NCI-H2107 (cell line): ENCODE measurements around the gene TMEM212.
"Not testable (repeated sequence)": the region's sequence is repeated elsewhere in the genome, so short reads cannot be mapped to it uniquely, and the experiment has no call there.

Source experiments
- DNase-seq: peaks from one replicate; lab custom pipeline; 2025; lab: John Stamatoyannopoulos, UW

Gene TMEM212

GRCh38 chr3:171835116-171835515 lies 8.0 kb upstream of the TMEM212 start:
- DNase-seq: no peak

GRCh38 chr3:171835613-171836012 lies 7.5 kb upstream of the TMEM212 start:
- no peak for DNase-seq

- no peak for DNase-seq
Measured at GRCh38 chr3:171836855-171837254, 6.3 kb upstream of the TMEM212 start.

- DNase-seq: no peak
Measured at GRCh38 chr3:171837698-171838097, 5.5 kb upstream of the TMEM212 start.

- DNase-seq: no peak
Measured at GRCh38 chr3:171838218-171838720, 4.9 kb upstream of the TMEM212 start.

GRCh38 chr3:171839270-171839669 lies 3.9 kb upstream of the TMEM212 start:
- DNase-seq: no peak

GRCh38 chr3:171840445-171840810 lies 2.7 kb upstream of the TMEM212 start:
- no peak for DNase-seq

GRCh38 chr3:171840811-171841619 lies 2.1 kb upstream of the TMEM212 start:
- no peak for DNase-seq

- no peak for DNase-seq
Measured at GRCh38 chr3:171841620-171842000, 1.5 kb upstream of the TMEM212 start.

GRCh38 chr3:171844873-171845272 lies 1.7 kb downstream of the TMEM212 start:
- no peak for DNase-seq

GRCh38 chr3:171845481-171846284 lies 2.5 kb downstream of the TMEM212 start:
- no peak for DNase-seq

- no peak for DNase-seq
Measured at GRCh38 chr3:171846597-171846996, 3.4 kb downstream of the TMEM212 start.

- DNase-seq: no peak
Measured at GRCh38 chr3:171847133-171847532, 4.0 kb downstream of the TMEM212 start.

GRCh38 chr3:171847595-171848259 lies 4.6 kb downstream of the TMEM212 start:
- no peak for DNase-seq

GRCh38 chr3:171849617-171850319 lies 6.6 kb downstream of the TMEM212 start:
- no peak for DNase-seq

GRCh38 chr3:171850320-171850959 lies 7.3 kb downstream of the TMEM212 start:
- no peak for DNase-seq

- no peak for DNase-seq
Measured at GRCh38 chr3:171850960-171851659, 8.0 kb downstream of the TMEM212 start.

GRCh38 chr3:171851660-171852058 lies 8.5 kb downstream of the TMEM212 start:
- no peak for DNase-seq

GRCh38 chr3:171854649-171855305 lies 11.6 kb downstream of the TMEM212 start:
- DNase-seq: no peak

- not testable (repeated sequence) for DNase-seq
Measured at GRCh38 chr3:171858770-171859169, 15.6 kb downstream of the TMEM212 start.
